ENCODE results near the gene HACD2. TPM values are rescaled to one million over a fixed set of nuclear protein-coding genes. Genes with fewer than 3 reads are reported as not detected.

The HACD2 gene
- polyA plus RNA-seq, 3 donors: 12.9 to 17.1 (median 15.1) TPM

DNA sequence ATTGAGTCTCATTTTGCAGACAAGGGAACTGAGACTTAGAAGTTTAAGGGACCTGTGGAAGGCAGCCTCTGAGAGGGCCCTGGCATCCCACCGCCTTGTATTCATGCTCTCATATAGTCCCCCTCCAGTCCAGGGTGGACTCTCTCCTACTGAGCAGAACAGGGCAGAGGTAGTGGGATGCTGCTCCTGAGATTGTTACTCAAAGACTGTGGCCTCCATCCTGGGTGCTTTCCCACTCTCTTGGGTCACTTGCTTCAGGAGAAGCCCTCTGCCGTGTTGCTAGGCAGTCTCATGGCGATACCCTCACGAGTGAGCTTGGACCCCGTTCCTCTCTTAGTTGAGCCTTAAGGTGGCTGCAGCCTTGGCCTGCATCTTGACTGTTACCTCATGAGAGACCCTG, 113.7 kb downstream of the HACD2 start:
- WGBS (ENCODE audit: insufficient coverage): 95% methylated on average over 4 of the region's 5 CpGs
- intact Hi-C loops (cut with micrococcal nuclease): no loop called here
- H3K4me1 Mint-ChIP-seq: peaks cover 2% of the 10 kb centered on the region

DNA sequence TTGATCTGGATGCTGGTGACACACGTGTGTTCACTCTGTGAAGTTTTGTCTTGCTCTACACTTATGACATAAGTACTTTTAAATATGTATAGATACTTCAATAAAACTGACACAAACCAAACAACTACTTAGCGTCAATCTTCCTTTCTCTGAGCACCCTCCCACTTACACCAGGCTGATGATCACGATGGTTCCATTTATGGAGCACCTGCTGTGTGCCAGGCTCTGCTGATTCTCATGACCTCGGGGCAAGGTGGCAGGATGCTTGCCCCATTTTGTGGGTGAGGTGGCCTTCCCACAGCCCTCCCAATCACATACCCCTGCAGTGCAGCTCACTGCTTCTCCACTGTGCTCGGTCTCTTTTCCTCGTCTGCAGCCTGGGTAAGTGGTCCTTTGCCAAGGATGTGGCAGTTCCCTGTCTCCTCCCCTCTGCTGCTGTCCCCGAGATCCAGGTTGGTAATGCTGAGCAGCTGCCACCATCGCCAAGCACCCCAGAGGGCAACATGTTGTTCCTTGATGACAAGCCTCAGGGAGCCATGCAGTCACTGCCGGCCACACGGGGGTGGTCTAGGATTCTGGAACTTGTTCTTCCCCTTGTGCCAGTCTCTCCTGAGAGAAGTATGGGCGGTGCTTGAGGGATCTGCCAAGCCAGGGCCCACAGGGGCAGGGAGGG, 115.4 kb downstream of the HACD2 start:
- no peaks in the 10 kb centered on the region for H3K4me1 ChIP-seq (ENCODE audit: control insufficient read depth in 1 of 2, insufficient read depth in 2 of 2, low read length in 2 of 2)
- Mint-ChIP-seq H3K9me3 (no peaks in the 10 kb centered on the region), H3K27me3 (ENCODE audit: low read depth in 3 of 3) (peaks cover 0 to 6% (median 4%) of the 10 kb centered on the region in 3 donors), H3K27ac (no peak overlapping the region), H3K36me3 (no peaks in the 10 kb centered on the region), H3K4me3 (no peak overlapping the region), H3K4me1 (no peaks in the 10 kb centered on the region)
- WGBS (ENCODE audit: insufficient coverage): 85% methylated on average over 9 of the region's 11 CpGs
- H4K20me1 ChIP-seq (ENCODE audit: insufficient read depth, low read length): no peaks in the 10 kb centered on the region
- no peak overlapping the region for H2AFZ ChIP-seq (ENCODE audit: insufficient read depth, low read depth, low read length, poor library complexity, severe bottlenecking)
- no peaks in the 10 kb centered on the region for H3K9me3 ChIP-seq (replicated peaks in 1 of 2; ENCODE audit: control insufficient read depth in 1 of 2, insufficient read depth in 1 of 2, low read length in 2 of 2)
- intact Hi-C loops (cut with micrococcal nuclease): no loop called here
- DNase-seq: no peak
- H3K27ac ChIP-seq (ENCODE audit: low read depth in 1 of 2, low read length in 2 of 2): no peak overlapping the region
- TF ChIP-seq, protein P1, sequence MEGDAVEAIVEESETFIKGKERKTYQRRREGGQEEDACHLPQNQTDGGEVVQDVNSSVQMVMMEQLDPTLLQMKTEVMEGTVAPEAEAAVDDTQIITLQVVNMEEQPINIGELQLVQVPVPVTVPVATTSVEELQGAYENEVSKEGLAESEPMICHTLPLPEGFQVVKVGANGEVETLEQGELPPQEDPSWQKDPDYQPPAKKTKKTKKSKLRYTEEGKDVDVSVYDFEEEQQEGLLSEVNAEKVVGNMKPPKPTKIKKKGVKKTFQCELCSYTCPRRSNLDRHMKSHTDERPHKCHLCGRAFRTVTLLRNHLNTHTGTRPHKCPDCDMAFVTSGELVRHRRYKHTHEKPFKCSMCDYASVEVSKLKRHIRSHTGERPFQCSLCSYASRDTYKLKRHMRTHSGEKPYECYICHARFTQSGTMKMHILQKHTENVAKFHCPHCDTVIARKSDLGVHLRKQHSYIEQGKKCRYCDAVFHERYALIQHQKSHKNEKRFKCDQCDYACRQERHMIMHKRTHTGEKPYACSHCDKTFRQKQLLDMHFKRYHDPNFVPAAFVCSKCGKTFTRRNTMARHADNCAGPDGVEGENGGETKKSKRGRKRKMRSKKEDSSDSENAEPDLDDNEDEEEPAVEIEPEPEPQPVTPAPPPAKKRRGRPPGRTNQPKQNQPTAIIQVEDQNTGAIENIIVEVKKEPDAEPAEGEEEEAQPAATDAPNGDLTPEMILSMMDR (IDR thresholded peaks at IDR 0.05): no peak
- H3K9ac ChIP-seq (ENCODE audit: insufficient read depth, low read length, poor library complexity, severe bottlenecking): no peak overlapping the region
- no peaks in the 10 kb centered on the region for H3K27me3 ChIP-seq (ENCODE audit: control insufficient read depth in 2 of 2, insufficient read depth in 2 of 2, low read length in 2 of 2)
- H3K36me3 ChIP-seq (replicated peaks in 1 of 2; ENCODE audit: control insufficient read depth in 1 of 2, insufficient read depth in 2 of 2, low read length in 2 of 2): no peaks in the 10 kb centered on the region
- H3K79me2 ChIP-seq (ENCODE audit: insufficient read depth, low read length): no peaks in the 10 kb centered on the region
- no peak overlapping the region for H3K4me3 ChIP-seq (replicated peaks in 1 of 3; ENCODE audit: low read depth in 2 of 3, low read length in 3 of 3)
- H3K4me2 ChIP-seq (replicated peaks; ENCODE audit: extremely low read depth, low read length, poor library complexity, severe bottlenecking): no peak overlapping the region

More for the DNA sequence above, 113.7 kb downstream of the HACD2 start:
- no peaks in the 10 kb centered on the region for H3K36me3 Mint-ChIP-seq
- no peak overlapping the region for H3K4me3 Mint-ChIP-seq
- H3K4me1 ChIP-seq (ENCODE audit: control insufficient read depth in 1 of 2, insufficient read depth in 2 of 2, low read length in 2 of 2): no peaks in the 10 kb centered on the region
- DNase-seq: no peak
- no peak overlapping the region for H3K9ac ChIP-seq (ENCODE audit: insufficient read depth, low read length, poor library complexity, severe bottlenecking)
- H3K9me3 Mint-ChIP-seq: no peaks in the 10 kb centered on the region
- H3K36me3 ChIP-seq (replicated peaks in 1 of 2; ENCODE audit: control insufficient read depth in 1 of 2, insufficient read depth in 2 of 2, low read length in 2 of 2): no peaks in the 10 kb centered on the region
- H4K20me1 ChIP-seq (ENCODE audit: insufficient read depth, low read length): no peaks in the 10 kb centered on the region
- no peak overlapping the region for H3K27ac ChIP-seq (ENCODE audit: low read depth in 1 of 2, low read length in 2 of 2)
- no peaks in the 10 kb centered on the region for H3K9me3 ChIP-seq (replicated peaks in 1 of 2; ENCODE audit: control insufficient read depth in 1 of 2, insufficient read depth in 1 of 2, low read length in 2 of 2)
- H3K4me3 ChIP-seq (replicated peaks in 1 of 3; ENCODE audit: low read depth in 2 of 3, low read length in 3 of 3): no peak overlapping the region
- no peak overlapping the region for H3K4me2 ChIP-seq (replicated peaks; ENCODE audit: extremely low read depth, low read length, poor library complexity, severe bottlenecking)
- H3K79me2 ChIP-seq (ENCODE audit: insufficient read depth, low read length): no peaks in the 10 kb centered on the region
- no peak overlapping the region for H3K27ac Mint-ChIP-seq
- TF ChIP-seq, protein P1 (IDR thresholded peaks at IDR 0.05): no peak
- H3K27me3 Mint-ChIP-seq (ENCODE audit: low read depth in 3 of 3): peaks cover 2 to 10% (median 9%) of the 10 kb centered on the region in 3 donors
- H3K27me3 ChIP-seq (ENCODE audit: control insufficient read depth in 2 of 2, insufficient read depth in 2 of 2, low read length in 2 of 2): no peaks in the 10 kb centered on the region
- H2AFZ ChIP-seq (ENCODE audit: insufficient read depth, low read depth, low read length, poor library complexity, severe bottlenecking): no peak overlapping the region

All from CD14-positive monocyte (primary cell).